ENCODE results near the gene SLC38A5. TPM values are rescaled to one million over a fixed set of nuclear protein-coding genes. Genes with fewer than 3 reads are reported as not detected.

The SLC38A5 gene
- total RNA-seq, 1 donor from 2014 or later = 21.7 TPM

DNA sequence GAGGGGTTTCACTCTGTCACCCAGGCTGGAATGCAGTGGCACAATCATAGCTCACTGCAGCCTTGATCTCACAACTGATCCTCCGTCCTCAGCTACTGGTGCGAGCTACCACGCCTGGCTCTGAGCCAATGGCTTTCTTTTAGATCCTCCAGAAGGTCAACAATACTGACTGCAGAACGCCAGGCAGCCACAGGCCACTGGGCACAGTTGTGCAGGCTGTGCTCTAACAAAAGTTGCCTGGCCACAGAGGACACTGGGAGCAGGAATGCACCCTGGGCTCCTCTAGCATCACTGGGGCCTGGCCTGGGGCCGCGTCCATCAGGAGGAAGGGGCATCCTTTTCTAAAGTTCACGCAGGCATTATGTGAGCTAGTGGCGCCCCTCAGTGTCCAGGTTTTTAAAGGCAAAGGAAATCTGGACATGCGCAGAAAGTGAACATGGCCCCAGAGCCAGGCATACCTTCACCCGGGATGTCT lies 23.9 kb upstream of the SLC38A5 start:
- Mint-ChIP-seq H3K27me3 (ENCODE audit: unreplicated experiment) (peaks cover 4% of the 10 kb centered on the region), H3K9me3 (ENCODE audit: unreplicated experiment) (no peaks in the 10 kb centered on the region), H3K36me3 (ENCODE audit: low read depth, unreplicated experiment) (no peaks in the 10 kb centered on the region), H3K4me3 (ENCODE audit: unreplicated experiment) (no peak overlapping the region), H3K4me1 (ENCODE audit: unreplicated experiment) (peaks cover 5% of the 10 kb centered on the region), H3K27ac (ENCODE audit: unreplicated experiment) (no peak overlapping the region)
- TF ChIP-seq, protein P1, sequence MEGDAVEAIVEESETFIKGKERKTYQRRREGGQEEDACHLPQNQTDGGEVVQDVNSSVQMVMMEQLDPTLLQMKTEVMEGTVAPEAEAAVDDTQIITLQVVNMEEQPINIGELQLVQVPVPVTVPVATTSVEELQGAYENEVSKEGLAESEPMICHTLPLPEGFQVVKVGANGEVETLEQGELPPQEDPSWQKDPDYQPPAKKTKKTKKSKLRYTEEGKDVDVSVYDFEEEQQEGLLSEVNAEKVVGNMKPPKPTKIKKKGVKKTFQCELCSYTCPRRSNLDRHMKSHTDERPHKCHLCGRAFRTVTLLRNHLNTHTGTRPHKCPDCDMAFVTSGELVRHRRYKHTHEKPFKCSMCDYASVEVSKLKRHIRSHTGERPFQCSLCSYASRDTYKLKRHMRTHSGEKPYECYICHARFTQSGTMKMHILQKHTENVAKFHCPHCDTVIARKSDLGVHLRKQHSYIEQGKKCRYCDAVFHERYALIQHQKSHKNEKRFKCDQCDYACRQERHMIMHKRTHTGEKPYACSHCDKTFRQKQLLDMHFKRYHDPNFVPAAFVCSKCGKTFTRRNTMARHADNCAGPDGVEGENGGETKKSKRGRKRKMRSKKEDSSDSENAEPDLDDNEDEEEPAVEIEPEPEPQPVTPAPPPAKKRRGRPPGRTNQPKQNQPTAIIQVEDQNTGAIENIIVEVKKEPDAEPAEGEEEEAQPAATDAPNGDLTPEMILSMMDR (IDR thresholded peaks at IDR 0.05; ENCODE audit: unreplicated experiment) = no peak
- peak; percentile 47 for DNase-seq (ENCODE audit: low spot score)

GRCh38 chrX:48492293-48492910 lies 22.3 kb upstream of the SLC38A5 start:
- Mint-ChIP-seq H3K4me1 (ENCODE audit: unreplicated experiment) (peaks cover 5% of the 10 kb centered on the region), H3K27ac (ENCODE audit: unreplicated experiment) (no peak overlapping the region), H3K9me3 (ENCODE audit: unreplicated experiment) (no peaks in the 10 kb centered on the region), H3K4me3 (ENCODE audit: unreplicated experiment) (no peak overlapping the region), H3K36me3 (ENCODE audit: low read depth, unreplicated experiment) (no peaks in the 10 kb centered on the region), H3K27me3 (ENCODE audit: unreplicated experiment) (peaks cover 2% of the 10 kb centered on the region)
- no peak for DNase-seq (ENCODE audit: low spot score)
- TF ChIP-seq, protein P1 (IDR thresholded peaks at IDR 0.05; ENCODE audit: unreplicated experiment) = no peak

- H3K4me3 Mint-ChIP-seq (ENCODE audit: unreplicated experiment) = no peak overlapping the region
- TF ChIP-seq, protein P1 (IDR thresholded peaks at IDR 0.05; ENCODE audit: unreplicated experiment) = no peak
- peaks cover 5% of the 10 kb centered on the region for H3K4me1 Mint-ChIP-seq (ENCODE audit: unreplicated experiment)
- H3K36me3 Mint-ChIP-seq (ENCODE audit: low read depth, unreplicated experiment) = no peaks in the 10 kb centered on the region
- DNase-seq (ENCODE audit: low spot score) = no peak
- H3K27me3 Mint-ChIP-seq (ENCODE audit: unreplicated experiment) = peaks cover 2% of the 10 kb centered on the region
- no peaks in the 10 kb centered on the region for H3K9me3 Mint-ChIP-seq (ENCODE audit: unreplicated experiment)
- no peak overlapping the region for H3K27ac Mint-ChIP-seq (ENCODE audit: unreplicated experiment)
Observed at GRCh38 chrX:48491809-48492208, 21.7 kb upstream of the SLC38A5 start.

- Mint-ChIP-seq H3K9me3 (ENCODE audit: unreplicated experiment) (no peaks in the 10 kb centered on the region), H3K27me3 (ENCODE audit: unreplicated experiment) (peaks cover 2% of the 10 kb centered on the region), H3K4me3 (ENCODE audit: unreplicated experiment) (no peak overlapping the region), H3K27ac (ENCODE audit: unreplicated experiment) (no peak overlapping the region), H3K4me1 (ENCODE audit: unreplicated experiment) (peaks cover 5% of the 10 kb centered on the region), H3K36me3 (ENCODE audit: low read depth, unreplicated experiment) (no peaks in the 10 kb centered on the region)
- TF ChIP-seq, protein P1 (IDR thresholded peaks at IDR 0.05; ENCODE audit: unreplicated experiment) = no peak
- no peak for DNase-seq (ENCODE audit: low spot score)
Observed at GRCh38 chrX:48490661-48491060, 20.6 kb upstream of the SLC38A5 start.

GRCh38 chrX:48489892-48490291 lies 19.8 kb upstream of the SLC38A5 start:
- no peak for DNase-seq (ENCODE audit: low spot score)
- Mint-ChIP-seq H3K9me3 (ENCODE audit: unreplicated experiment) (no peaks in the 10 kb centered on the region), H3K27ac (ENCODE audit: unreplicated experiment) (no peak overlapping the region), H3K4me3 (ENCODE audit: unreplicated experiment) (no peak overlapping the region), H3K4me1 (ENCODE audit: unreplicated experiment) (peaks cover 5% of the 10 kb centered on the region), H3K27me3 (ENCODE audit: unreplicated experiment) (peaks cover 2% of the 10 kb centered on the region), H3K36me3 (ENCODE audit: low read depth, unreplicated experiment) (no peaks in the 10 kb centered on the region)
- TF ChIP-seq, protein P1 (IDR thresholded peaks at IDR 0.05; ENCODE audit: unreplicated experiment) = no peak

Data from endothelial cell (in vitro differentiated cells).